ENCODE data around the gene ZNF304. TPM values are rescaled to one million over a fixed set of nuclear protein-coding genes. Genes with fewer than 3 reads are reported as not detected.

Gene ZNF304
- 4.2 TPM for polyA plus RNA-seq

DNA sequence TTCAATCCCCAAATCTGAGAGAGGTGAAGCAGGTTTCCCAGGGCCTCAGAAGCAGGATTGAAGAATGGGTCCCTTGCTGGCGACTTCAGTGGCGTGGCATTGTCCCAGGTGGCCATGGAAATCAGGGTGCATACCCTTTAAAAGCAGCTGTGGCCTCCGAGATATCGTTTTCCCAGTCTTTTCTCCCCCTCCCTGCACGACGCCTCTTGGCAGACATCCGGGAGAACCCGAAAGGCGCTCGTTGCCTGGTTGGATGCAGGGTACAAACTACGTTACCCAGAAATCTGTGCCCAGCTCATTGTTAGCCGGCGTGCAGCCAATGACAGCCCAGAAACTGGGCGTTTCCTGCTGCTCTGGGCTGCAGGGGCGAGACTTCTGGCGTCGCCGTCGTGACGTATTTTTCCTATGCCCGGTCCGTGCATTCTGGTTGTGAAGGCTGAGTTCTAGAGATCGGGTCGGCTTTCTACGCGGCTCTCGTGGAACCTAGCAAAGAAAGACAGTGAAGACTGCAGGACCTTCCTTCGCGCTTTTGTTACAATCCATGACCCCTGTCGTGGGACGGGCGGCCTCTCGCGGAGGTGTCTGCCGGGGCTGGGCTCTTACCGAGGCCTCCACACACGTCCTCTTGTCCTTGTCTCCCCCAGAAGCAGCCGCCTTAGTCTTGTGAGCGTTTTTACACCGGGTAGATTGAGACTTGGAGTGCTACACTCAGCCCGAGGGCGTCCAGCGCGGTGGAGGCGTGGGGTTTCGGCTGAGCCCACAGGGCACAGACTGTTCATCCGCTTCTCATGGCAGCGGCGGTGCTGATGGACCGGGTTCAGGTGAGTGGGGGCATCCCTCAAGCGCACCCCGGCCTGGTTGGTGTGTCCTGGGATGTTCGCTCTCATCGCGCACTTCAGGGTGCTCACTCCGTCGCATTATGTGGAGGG is at the start of gene ZNF304:
TSS of gene ZNF304 (plus strand) at position 395 of the 929 bp plus-strand sequence. CDS start at position 789, 394 bp downstream.
- Mint-ChIP-seq H3K27me3 (peaks cover 5% of the 10 kb centered on the region), H3K36me3 (peaks cover 18% of the 10 kb centered on the region), H3K9me3 (peaks cover 12 to 23% (median 18%) of the 10 kb centered on the region in 3 donors), H3K27ac (peak within 1 kb of the TSS; percentile 79 to 98 (median 90)), H3K4me3 (peak within 1 kb of the TSS; percentile 97 to 99 (median 98)), H3K4me1 (peaks cover 20 to 28% (median 23%) of the 10 kb centered on the region in 3 donors)

DNA sequence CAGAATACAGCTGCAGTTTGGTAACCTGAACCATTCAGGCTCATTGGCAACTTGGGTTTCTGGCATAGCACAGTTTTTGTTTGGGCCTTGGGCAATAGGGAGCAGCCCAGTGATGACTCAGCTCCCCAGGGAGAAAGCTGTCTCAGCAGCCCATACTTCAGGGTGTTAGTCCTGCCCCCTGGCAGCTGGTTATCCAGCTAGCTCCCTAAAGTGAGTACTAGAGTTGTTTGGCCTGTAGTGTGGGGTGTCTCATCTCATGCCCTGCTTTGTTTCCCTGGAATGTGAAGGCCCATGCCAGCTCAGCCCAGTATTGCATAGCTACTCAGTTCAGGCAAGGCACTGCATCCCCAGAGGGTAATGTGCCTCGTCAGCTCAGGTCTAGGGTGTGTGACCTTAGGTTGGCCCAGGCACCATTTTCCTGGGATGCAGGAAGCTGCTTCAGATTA is 49.0 kb upstream of the ZNF304 start:
- peak overlapping the region in 1 of 4 donors; percentile 58 for H3K4me3 Mint-ChIP-seq
- H3K36me3 Mint-ChIP-seq, result peaks cover 10% of the 10 kb centered on the region
- no peaks in the 10 kb centered on the region for H3K27me3 Mint-ChIP-seq
- no peak overlapping the region for H3K27ac Mint-ChIP-seq
- H3K4me1 Mint-ChIP-seq, result peaks cover 0 to 9% (median 5%) of the 10 kb centered on the region in 3 donors
- H3K9me3 Mint-ChIP-seq, result peaks cover 0 to 5% (median 2%) of the 10 kb centered on the region in 3 donors

DNA sequence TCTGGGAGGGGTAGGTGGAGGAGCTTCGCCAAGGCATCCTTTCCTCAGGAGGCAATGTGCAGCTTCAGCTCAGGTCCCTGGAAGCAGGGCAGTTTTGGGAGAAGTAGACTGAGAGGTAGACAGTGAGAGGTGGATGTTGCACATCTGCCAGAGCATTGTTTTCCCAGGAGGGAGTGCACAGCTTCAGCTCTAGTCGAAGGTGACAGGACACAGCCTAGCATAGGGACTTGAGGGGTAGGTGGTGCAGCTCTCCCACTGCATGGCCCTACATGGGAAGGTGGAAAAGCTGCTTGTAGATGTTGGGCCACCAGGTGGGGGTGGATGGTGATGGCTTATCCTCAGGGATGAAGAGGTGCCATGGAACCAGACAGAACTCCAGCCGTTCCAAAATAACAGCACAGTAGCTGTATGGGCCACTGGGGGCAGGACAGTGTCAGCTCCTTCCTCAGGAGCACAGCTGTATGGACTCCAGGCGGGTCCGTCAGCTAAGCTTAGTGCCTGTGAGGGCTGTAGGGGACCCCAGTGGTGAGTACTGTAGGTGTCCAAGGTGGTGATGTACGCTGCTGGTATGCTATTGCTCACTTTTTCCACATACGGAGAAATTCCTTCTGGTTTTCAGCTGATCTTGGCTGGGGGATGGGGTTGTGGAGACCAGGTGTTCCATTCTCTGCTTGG is 48.2 kb upstream of the ZNF304 start:
- Mint-ChIP-seq H3K36me3 (peaks cover 7% of the 10 kb centered on the region), H3K9me3 (peaks cover 0 to 5% (median 2%) of the 10 kb centered on the region in 3 donors), H3K27ac (peak overlapping the region in 1 of 3 donors; percentile 20), H3K27me3 (no peaks in the 10 kb centered on the region), H3K4me3 (peak overlapping the region in 1 of 4 donors; percentile 74), H3K4me1 (peaks cover 0 to 9% (median 5%) of the 10 kb centered on the region in 3 donors)

DNA sequence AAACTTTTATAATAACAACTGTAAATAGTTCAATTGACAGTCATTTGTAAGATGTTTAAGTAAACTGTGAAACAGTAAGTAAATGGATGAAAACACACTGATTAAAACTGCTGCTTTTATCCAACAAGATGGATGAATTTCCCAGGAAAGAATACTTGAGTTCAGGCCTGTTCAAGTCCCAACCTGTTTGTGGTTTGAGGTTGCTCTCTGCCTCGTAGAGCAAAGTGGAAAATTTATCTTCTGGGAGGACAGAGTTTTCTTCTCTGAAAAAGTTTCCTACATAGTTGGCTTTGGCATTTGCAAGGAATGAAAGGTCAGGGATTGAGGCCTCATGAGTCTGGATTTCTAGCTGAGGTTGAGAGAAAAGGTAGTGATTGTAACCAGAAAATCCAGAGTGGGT is 46.0 kb upstream of the ZNF304 start:
- peaks cover 0 to 7% (median 0%) of the 10 kb centered on the region in 3 donors for H3K4me1 Mint-ChIP-seq
- no peak overlapping the region for H3K4me3 Mint-ChIP-seq
- H3K27me3 Mint-ChIP-seq, result no peaks in the 10 kb centered on the region
- peaks cover 2 to 3% (median 2%) of the 10 kb centered on the region in 3 donors for H3K9me3 Mint-ChIP-seq
- no peak overlapping the region for H3K27ac Mint-ChIP-seq
- peaks cover 5% of the 10 kb centered on the region for H3K36me3 Mint-ChIP-seq

DNA sequence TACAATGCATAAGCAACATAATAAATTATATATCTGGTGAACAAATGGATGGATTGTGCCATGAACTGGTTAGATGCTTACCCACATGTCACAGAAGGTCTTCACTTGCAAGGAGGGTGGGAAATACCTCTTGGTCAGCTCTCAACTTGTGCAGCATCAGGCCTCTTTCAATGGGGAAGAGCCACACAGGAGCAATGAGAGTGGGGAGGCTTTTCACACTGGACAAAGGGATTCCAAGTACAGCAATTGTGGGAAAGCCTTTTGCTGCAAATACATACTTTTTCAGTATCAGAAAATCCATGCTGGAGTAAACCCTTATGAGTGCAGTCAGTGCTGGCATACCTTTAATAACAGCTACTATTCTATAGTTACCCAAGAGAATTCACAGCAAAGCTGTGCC is 42.6 kb upstream of the ZNF304 start:
- Mint-ChIP-seq H3K27ac (no peak overlapping the region), H3K27me3 (no peaks in the 10 kb centered on the region), H3K36me3 (peaks cover 3% of the 10 kb centered on the region), H3K9me3 (peaks cover 0 to 5% (median 2%) of the 10 kb centered on the region in 3 donors), H3K4me3 (no peak overlapping the region), H3K4me1 (peaks cover 0 to under 1% (median 0%) of the 10 kb centered on the region in 3 donors)

DNA sequence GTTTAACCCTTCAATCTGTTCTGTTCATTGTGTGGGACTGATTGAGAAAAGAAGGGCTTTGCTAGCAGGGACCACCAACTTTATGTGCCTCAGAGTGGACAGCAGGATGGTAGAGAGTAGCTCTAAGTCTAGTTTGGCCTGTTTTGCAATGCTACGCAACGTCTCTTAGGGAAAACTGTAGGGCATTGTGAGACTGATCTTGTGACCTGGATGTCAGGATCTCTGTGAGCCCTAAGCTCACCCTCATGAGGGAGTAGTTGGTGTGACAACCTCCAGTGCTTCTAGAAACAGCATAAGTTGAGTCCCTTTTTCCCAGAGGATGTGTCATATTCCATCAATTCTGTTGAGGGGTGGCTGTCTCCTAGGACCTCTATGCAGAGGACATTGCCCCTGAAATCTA is 40.3 kb upstream of the ZNF304 start:
- Mint-ChIP-seq H3K36me3 (peaks cover 6% of the 10 kb centered on the region), H3K27ac (no peak overlapping the region), H3K4me3 (no peak overlapping the region), H3K9me3 (peaks cover 0 to 5% (median 1%) of the 10 kb centered on the region in 3 donors), H3K4me1 (no peaks in the 10 kb centered on the region), H3K27me3 (peaks cover 4% of the 10 kb centered on the region)

DNA sequence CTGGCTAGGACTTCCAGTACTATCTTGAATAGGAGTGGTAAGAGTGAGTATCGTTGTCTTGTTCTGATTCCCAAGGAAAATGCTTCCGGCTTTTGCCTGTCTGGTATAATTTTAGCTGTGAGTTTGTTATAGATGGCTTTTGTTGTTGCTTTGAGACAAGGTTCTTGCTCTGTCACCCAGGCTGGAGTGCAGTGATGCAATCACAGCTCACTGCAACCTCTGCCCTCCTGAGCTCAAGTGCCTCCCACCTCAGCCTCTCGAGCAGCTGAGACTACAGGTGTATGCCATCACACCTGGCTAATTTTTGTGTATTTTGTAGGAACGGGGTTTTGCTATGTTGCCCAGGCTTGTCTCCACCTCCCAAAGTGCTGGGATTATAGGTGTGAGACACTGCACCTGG is 36.9 kb upstream of the ZNF304 start:
- no peak overlapping the region for H3K27ac Mint-ChIP-seq
- H3K27me3 Mint-ChIP-seq, result peaks cover 4% of the 10 kb centered on the region
- peaks cover 4% of the 10 kb centered on the region for H3K36me3 Mint-ChIP-seq
- H3K4me1 Mint-ChIP-seq, result no peaks in the 10 kb centered on the region
- no peak overlapping the region for H3K4me3 Mint-ChIP-seq
- H3K9me3 Mint-ChIP-seq, result peaks cover 0 to 5% (median 1%) of the 10 kb centered on the region in 3 donors

DNA sequence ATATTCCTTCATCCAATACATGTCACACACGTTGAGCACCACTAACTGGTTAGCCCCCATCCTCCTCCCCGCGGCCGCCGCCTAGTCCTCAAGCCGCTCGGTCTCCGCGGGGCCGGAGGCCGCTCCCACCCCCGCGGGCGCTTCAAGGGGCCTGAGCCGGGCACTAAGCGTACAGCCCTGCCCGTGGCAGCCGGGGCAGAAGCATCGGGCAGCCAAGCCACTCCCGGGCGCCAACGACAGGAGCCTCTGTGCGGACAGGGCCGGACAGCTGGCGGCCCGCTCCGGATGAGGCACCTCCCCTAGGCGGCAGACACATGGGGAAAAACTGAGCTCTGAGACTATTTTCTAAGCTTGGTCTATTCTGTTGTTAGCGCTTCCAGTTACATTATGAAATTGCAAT is 33.6 kb upstream of the ZNF304 start:
- Mint-ChIP-seq H3K4me1 (peaks cover 17 to 23% (median 17%) of the 10 kb centered on the region in 3 donors), H3K9me3 (peaks cover 0 to 5% (median 0%) of the 10 kb centered on the region in 3 donors), H3K27ac (no peak overlapping the region), H3K36me3 (peaks cover 4% of the 10 kb centered on the region), H3K27me3 (peaks cover 4% of the 10 kb centered on the region), H3K4me3 (no peak overlapping the region)

DNA sequence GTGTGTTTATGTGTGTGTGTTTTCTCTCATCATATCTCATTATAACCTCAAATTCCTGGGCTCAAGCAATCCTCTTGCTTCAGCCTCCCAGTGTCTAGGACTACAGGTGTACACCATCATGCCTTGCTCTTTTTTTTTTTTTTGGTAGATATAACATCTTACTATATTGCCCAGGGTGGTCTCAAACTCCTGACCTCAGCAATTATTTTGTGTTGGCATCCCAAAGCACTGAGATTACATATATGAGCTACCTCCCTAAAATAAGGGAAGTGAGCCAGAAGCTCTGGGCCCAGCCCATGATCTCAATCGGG is 31.2 kb upstream of the ZNF304 start:
- H3K9me3 Mint-ChIP-seq, result peaks cover under 1 to 4% (median 4%) of the 10 kb centered on the region in 3 donors
- H3K36me3 Mint-ChIP-seq, result peaks cover 12% of the 10 kb centered on the region

DNA sequence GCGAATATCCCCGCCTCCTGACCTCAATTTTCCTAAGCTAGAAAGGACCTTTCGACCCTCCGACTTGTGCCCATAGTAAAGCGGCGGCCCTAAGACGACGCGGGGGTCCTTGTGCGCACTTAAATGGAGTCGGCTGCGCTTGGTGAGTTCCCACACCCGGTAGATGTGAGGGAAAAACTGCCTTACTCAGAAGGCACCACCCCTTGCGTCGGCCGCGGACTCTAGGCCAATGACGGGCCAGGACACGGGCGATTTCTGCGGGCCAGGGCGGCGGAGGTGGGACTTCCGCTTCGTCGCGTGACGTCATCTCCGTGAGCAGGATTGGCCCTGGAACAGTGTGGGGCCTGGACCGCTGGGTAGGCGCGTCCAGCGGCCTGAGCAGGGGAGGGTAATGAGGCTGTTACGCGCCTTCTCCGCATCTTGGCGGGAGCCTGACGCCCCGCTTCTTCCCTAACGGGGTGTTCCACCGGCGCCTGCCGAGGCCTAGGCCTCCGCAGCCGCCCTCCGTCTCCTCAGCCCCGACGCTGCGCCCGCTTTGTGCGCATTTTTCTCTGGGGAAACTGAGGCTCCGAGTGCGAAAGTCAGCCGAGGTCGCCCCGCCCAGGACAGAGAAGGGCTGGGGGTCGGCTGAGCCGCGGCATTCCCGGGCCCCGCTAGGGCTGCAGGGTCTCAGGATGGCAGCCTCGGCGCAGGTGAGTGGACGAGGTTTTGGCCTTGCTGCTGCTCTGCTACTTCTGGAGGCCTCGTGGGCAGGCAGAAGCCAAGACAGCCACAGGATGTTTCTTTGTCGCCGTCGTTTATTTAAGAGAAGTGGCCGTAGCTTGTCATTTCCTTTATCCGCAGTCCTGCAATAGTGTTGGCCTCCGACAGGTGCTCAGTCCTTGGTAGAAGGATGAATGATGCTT is 30.6 kb upstream of the ZNF304 start, which contains the start of gene ZNF543:
TSS of gene ZNF543 (plus strand) at position 293 of the 905 bp plus-strand sequence. CDS start at position 675, 382 bp downstream.
- Mint-ChIP-seq H3K4me1 (peaks cover 17 to 28% (median 21%) of the 10 kb centered on the region in 3 donors), H3K27me3 (no peaks in the 10 kb centered on the region), H3K9me3 (peaks cover 2 to 7% (median 5%) of the 10 kb centered on the region in 3 donors), H3K27ac (peak within 1 kb of the TSS; percentile 81 to 99 (median 97)), H3K4me3 (peak within 1 kb of the TSS; percentile 93 to 98 (median 96)), H3K36me3 (peaks cover 12% of the 10 kb centered on the region)

More for the DNA sequence above, 31.2 kb upstream of the ZNF304 start:
- peak overlapping the region; percentile 81 to 99 (median 97) for H3K27ac Mint-ChIP-seq
- peaks cover 2% of the 10 kb centered on the region for H3K27me3 Mint-ChIP-seq
- peak overlapping the region; percentile 93 to 98 (median 96) for H3K4me3 Mint-ChIP-seq
- H3K4me1 Mint-ChIP-seq, result peaks cover 17 to 27% (median 21%) of the 10 kb centered on the region in 3 donors

DNA sequence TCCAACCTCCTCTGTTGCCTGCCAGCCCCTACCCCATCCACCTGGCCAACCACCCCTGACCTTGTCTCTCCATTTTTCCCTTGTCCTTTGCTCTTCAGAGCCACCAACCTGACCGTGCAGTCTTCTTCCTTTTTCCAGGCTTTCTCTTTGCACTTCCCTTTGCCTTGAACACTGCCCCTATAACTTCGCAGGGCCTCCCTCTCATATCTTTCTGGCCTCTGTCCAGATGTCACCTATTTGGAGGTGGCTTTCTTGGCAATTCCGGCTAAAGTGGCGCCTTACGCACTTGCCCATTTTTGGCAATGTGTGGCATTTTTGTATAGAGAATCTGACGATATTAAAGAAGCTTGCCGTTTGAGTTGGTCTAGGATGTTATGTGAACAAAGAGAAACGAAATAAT is 30.0 kb upstream of the ZNF304 start:
- Mint-ChIP-seq H3K4me1 (peaks cover 17 to 28% (median 21%) of the 10 kb centered on the region in 3 donors), H3K36me3 (peaks cover 17% of the 10 kb centered on the region), H3K9me3 (peaks cover 3 to 8% (median 7%) of the 10 kb centered on the region in 3 donors), H3K27me3 (no peaks in the 10 kb centered on the region), H3K27ac (peak overlapping the region; percentile 81 to 99 (median 97)), H3K4me3 (peak overlapping the region; percentile 93 to 98 (median 96))

DNA sequence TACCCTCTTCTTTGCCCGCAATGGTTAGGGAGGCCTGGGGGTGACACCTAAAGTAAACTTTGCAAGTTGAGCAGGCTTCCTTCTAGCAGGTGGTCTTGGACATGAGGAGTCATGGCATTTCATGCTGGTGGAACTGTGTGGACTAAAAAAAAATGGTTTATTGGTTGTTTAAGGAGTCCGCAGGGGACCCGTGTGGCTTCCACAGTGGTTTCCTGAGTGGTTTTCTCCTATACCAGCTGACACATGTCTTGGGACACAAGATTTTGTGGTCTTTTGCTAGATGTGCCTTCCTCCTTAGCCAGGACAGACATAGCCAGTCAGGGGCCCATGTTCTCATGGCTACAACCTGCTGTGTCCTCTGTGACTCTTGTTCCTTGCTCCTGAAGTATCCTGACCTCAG is 29.3 kb upstream of the ZNF304 start:
- Mint-ChIP-seq H3K4me3 (peak overlapping the region in 3 of 4 donors; percentile 87 to 95 (median 93)), H3K4me1 (peaks cover 17 to 28% (median 23%) of the 10 kb centered on the region in 3 donors), H3K36me3 (peaks cover 20% of the 10 kb centered on the region), H3K9me3 (peaks cover 3 to 8% (median 7%) of the 10 kb centered on the region in 3 donors), H3K27me3 (no peaks in the 10 kb centered on the region), H3K27ac (peak overlapping the region in 1 of 3 donors; percentile 81)

DNA sequence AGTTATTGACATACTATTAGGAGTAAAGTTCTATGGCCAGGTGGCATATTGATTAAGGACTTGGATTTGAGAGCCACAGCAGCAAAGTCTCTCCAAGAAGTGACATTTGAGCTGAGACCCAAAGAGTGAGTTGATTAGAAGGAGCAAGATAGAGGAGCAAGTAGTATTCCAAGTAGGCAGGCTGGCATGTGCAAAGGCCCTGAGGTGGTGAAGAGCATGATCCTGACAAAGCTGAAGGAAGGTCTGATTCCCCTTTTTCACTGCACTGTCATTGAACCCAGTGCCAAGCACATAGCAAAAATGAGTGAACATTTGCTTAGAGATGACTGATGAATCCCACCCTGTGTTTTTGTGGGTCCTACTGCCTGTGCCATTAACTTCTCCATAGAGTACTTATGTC is 26.1 kb upstream of the ZNF304 start:
- Mint-ChIP-seq H3K27me3 (no peaks in the 10 kb centered on the region), H3K9me3 (peaks cover 12 to 24% (median 22%) of the 10 kb centered on the region in 3 donors), H3K4me1 (peaks cover 11 to 23% (median 19%) of the 10 kb centered on the region in 3 donors), H3K4me3 (peak overlapping the region in 1 of 4 donors; percentile 11), H3K27ac (no peak overlapping the region), H3K36me3 (peaks cover 41% of the 10 kb centered on the region)

DNA sequence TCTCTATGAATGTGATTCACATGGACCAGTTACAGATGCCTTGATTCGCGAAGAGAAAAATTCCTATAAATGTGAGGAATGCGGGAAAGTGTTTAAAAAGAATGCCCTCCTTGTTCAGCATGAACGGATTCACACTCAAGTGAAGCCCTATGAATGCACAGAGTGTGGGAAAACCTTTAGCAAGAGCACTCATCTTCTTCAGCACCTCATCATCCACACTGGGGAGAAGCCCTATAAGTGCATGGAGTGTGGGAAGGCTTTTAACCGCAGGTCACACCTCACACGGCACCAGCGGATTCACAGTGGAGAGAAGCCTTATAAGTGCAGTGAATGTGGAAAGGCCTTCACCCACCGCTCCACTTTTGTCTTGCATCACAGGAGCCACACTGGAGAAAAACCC is 23.1 kb upstream of the ZNF304 start:
- H3K9me3 Mint-ChIP-seq, result peaks cover 12 to 24% (median 19%) of the 10 kb centered on the region in 3 donors
- no peak overlapping the region for H3K4me3 Mint-ChIP-seq
- H3K27me3 Mint-ChIP-seq, result no peaks in the 10 kb centered on the region
- no peak overlapping the region for H3K27ac Mint-ChIP-seq
- H3K36me3 Mint-ChIP-seq, result peaks cover 38% of the 10 kb centered on the region
- peaks cover 0 to 2% (median 1%) of the 10 kb centered on the region in 3 donors for H3K4me1 Mint-ChIP-seq

Measured in IgD-negative memory B cell (primary cell).